DND-41 (cell line): Measurements from ENCODE around the gene TGFBR3L.

Source experiments
- CTCF ChIP-seq: IDR thresholded peaks from 2 replicates; pipeline ENCODE4 v1.5.1; 2012; ENCODE audit warnings: borderline replicate concordance, low read length, moderate library complexity, mild to moderate bottlenecking; ENCODE audit not compliant: poor library complexity, severe bottlenecking; ENCODE audit errors: extremely low read depth
- EZH2 ChIP-seq: IDR thresholded peaks from 3 replicates; pipeline ENCODE4 v1.6.1; 2012; ENCODE audit warnings: borderline replicate concordance, low read depth, mild to moderate bottlenecking, moderate library complexity, low read length, inconsistent platforms; ENCODE audit not compliant: severe bottlenecking

DNA sequence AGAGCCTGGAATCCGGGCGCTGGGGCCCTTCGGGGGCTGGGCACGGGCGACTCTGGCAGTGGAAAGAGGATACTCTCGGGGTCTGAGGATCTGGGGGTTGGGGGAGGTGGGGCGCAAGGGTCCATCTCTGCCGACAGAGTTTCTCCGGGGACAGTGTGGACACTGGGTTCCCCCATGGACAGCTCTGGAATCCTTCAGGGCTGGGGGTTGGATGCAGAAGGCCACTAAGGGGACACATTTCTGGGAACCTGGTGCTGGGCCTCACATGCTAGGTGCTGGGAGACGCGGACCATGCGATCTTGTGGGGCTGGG, 2.3 kb downstream of the TGFBR3L start:
- TF ChIP-seq CTCF (no peak), EZH2 (no peak)
